Measurements from ENCODE around the gene OTOP2.

Gene OTOP2

DNA sequence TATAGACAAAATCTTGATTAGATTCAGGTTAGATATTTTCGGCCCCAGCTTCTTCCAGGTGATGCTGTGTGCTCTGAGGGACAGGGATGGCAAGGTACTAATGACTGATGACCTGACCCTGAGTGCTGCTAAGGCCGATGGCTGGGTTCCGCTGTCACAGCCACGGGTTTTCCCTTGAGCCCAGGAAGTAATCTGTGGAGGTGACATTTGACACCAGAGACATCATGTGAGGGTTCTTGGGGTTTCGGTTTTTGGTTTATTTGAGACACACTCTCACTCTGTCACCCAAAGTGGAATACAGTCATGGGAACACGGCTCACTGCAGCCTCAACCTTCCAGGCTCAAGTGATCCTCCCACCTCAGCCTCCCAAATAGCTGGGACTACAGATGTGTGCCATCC, 21.5 kb downstream of the OTOP2 start:
- no peak overlapping the region for H3K27ac ChIP-seq (ENCODE audit: low read length)
- H3K9ac ChIP-seq (ENCODE audit: low read length in 2 of 2), result no peak overlapping the region
- H3K36me3 ChIP-seq (ENCODE audit: control insufficient read depth in 2 of 2, insufficient read depth in 2 of 2, low read length in 2 of 2), result no peaks in the 10 kb centered on the region
- peaks cover 15 to 29% of the 10 kb centered on the region in 2 donors for H3K27me3 ChIP-seq (ENCODE audit: control insufficient read depth in 1 of 2, insufficient read depth in 2 of 2, low read length in 2 of 2)
- H3K4me1 ChIP-seq (ENCODE audit: control insufficient read depth, insufficient read depth, low read length), result no peaks in the 10 kb centered on the region
- H3K4me3 ChIP-seq (ENCODE audit: low read length in 2 of 2), result no peak overlapping the region
- no peaks in the 10 kb centered on the region for H3K9me3 ChIP-seq (ENCODE audit: control insufficient read depth in 2 of 2, low read length in 2 of 2)

DNA sequence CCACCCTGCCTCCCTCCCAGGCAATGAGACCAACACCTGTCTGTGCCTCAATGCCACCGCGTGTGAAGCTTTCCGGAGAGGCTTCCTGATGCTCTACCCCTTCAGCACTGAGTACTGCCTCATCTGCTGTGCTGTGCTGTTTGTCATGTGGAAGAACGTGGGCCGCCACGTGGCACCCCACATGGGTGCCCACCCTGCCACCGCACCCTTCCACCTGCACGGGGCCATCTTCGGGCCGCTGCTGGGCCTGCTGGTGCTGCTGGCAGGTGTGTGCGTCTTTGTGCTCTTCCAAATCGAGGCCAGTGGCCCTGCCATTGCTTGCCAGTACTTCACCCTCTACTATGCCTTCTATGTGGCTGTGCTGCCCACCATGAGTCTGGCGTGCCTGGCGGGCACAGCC, 22.6 kb downstream of the OTOP2 start:
- Histone ChIP-seq H3K9ac (ENCODE audit: low read length in 2 of 2) (no peak overlapping the region), H3K4me1 (ENCODE audit: control insufficient read depth, insufficient read depth, low read length) (no peaks in the 10 kb centered on the region), H3K36me3 (ENCODE audit: control insufficient read depth in 2 of 2, insufficient read depth in 2 of 2, low read length in 2 of 2) (no peaks in the 10 kb centered on the region), H3K27ac (ENCODE audit: low read length) (no peak overlapping the region), H3K9me3 (ENCODE audit: control insufficient read depth in 2 of 2, low read length in 2 of 2) (no peaks in the 10 kb centered on the region), H3K27me3 (ENCODE audit: control insufficient read depth in 1 of 2, insufficient read depth in 2 of 2, low read length in 2 of 2) (peaks cover 13 to 22% of the 10 kb centered on the region in 2 donors), H3K4me3 (ENCODE audit: low read length in 2 of 2) (no peak overlapping the region)

DNA sequence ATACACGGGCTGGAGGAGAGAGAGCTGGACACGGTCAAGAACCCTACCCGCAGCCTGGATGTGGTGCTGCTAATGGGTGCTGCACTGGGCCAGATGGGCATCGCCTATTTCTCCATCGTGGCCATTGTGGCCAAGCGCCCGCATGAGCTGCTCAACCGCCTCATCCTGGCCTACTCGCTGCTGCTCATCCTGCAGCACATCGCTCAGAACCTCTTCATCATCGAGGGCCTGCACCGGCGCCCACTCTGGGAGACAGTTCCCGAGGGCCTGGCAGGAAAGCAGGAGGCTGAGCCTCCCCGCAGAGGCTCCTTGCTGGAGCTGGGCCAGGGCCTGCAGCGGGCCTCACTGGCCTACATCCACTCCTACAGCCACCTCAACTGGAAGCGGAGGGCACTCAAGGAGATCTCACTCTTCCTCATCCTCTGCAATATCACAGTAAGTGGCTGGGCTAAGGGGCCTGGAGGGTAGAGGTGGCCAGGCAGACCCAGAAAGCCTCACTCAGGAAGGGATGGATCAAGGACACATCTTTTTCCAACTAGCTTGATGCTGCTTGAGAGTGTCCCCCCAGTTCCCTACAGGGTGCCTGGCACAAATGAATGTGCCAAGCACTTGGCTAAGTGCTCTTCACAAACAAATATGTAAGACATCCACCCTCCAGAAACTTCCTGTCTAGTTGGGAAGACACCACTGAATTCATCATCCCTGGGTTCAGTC, 23.1 kb downstream of the OTOP2 start:
- H3K27me3 ChIP-seq (ENCODE audit: control insufficient read depth in 1 of 2, insufficient read depth in 2 of 2, low read length in 2 of 2), result peaks cover 9 to 22% of the 10 kb centered on the region in 2 donors
- no peaks in the 10 kb centered on the region for H3K9me3 ChIP-seq (ENCODE audit: control insufficient read depth in 2 of 2, low read length in 2 of 2)
- H3K4me1 ChIP-seq (ENCODE audit: control insufficient read depth, insufficient read depth, low read length), result no peaks in the 10 kb centered on the region
- no peak overlapping the region for H3K27ac ChIP-seq (ENCODE audit: low read length)
- H3K4me3 ChIP-seq (ENCODE audit: low read length in 2 of 2), result no peak overlapping the region
- H3K36me3 ChIP-seq (ENCODE audit: control insufficient read depth in 2 of 2, insufficient read depth in 2 of 2, low read length in 2 of 2), result no peaks in the 10 kb centered on the region
- H3K9ac ChIP-seq (ENCODE audit: low read length in 2 of 2), result no peak overlapping the region

DNA sequence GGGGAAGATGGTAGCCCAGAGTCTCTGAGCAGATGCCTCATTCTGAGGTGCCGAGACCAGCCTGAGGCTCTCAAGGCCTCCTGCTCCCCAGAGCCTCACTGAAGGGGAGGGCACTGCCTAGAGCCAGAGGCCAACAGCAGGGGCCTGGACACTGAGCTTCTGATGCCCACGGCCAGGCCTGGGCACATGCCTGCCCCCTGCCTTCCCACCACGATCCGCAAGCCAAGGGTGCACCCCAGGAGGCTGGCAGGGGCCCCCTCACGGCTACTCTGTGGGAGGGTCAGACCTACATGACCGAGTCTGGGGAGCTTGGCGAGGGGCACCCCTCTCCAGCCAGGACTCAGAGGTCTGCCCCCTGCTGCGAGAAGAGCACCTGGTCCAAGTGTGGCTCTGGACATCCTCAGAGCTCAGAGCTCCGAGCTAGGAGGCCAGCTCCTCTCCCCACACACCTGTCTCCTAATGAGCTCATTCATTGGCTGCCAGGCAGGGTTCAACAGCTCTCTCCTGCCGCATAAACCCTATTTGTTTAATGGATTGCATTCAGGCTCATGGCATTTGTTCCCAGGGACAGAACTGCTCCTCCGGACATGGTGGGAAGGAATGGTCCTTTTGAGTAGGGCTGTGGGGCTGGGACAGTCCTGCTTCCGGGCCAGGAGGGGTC, 25.5 kb downstream of the OTOP2 start:
- no peaks in the 10 kb centered on the region for H3K4me1 ChIP-seq (ENCODE audit: control insufficient read depth, insufficient read depth, low read length)
- H3K27ac ChIP-seq (ENCODE audit: low read length), result no peak overlapping the region

DNA sequence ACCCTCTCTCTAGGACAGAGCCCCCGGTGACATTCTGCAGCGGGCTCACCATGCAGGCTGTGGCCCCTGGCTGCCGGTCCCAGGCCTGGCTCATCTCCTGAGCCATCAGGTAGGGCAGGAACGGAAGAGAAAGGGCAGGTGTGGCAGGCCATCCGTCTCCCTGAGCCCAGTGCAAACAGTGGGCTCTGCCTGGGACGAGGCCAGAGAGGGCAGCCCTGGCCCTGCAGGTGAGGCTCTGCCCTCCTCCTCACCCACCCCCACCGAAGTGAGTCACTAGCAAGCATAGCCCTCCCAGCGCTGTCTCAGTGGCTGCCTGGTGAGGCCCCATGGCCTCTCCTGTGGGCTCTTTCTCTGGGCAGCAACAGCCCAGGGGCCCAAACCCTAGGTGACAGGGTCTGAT, 26.1 kb downstream of the OTOP2 start:
- no peaks in the 10 kb centered on the region for H3K4me1 ChIP-seq (ENCODE audit: control insufficient read depth, insufficient read depth, low read length)
- no peak overlapping the region for H3K9ac ChIP-seq (ENCODE audit: low read length in 2 of 2)
- no peak overlapping the region for H3K4me3 ChIP-seq (ENCODE audit: low read length in 2 of 2)
- H3K9me3 ChIP-seq (ENCODE audit: control insufficient read depth in 2 of 2, low read length in 2 of 2), result no peaks in the 10 kb centered on the region
- no peak overlapping the region for H3K27ac ChIP-seq (ENCODE audit: low read length)
- peaks cover 5 to 10% of the 10 kb centered on the region in 2 donors for H3K27me3 ChIP-seq (ENCODE audit: control insufficient read depth in 1 of 2, insufficient read depth in 2 of 2, low read length in 2 of 2)
- H3K36me3 ChIP-seq (ENCODE audit: control insufficient read depth in 2 of 2, insufficient read depth in 2 of 2, low read length in 2 of 2), result no peaks in the 10 kb centered on the region

More for the DNA sequence above, 25.5 kb downstream of the OTOP2 start:
- Histone ChIP-seq H3K4me3 (ENCODE audit: low read length in 2 of 2) (no peak overlapping the region), H3K9ac (ENCODE audit: low read length in 2 of 2) (no peak overlapping the region), H3K9me3 (ENCODE audit: control insufficient read depth in 2 of 2, low read length in 2 of 2) (no peaks in the 10 kb centered on the region), H3K27me3 (ENCODE audit: control insufficient read depth in 1 of 2, insufficient read depth in 2 of 2, low read length in 2 of 2) (peaks cover 5 to 10% of the 10 kb centered on the region in 2 donors), H3K36me3 (ENCODE audit: control insufficient read depth in 2 of 2, insufficient read depth in 2 of 2, low read length in 2 of 2) (no peaks in the 10 kb centered on the region)

DNA sequence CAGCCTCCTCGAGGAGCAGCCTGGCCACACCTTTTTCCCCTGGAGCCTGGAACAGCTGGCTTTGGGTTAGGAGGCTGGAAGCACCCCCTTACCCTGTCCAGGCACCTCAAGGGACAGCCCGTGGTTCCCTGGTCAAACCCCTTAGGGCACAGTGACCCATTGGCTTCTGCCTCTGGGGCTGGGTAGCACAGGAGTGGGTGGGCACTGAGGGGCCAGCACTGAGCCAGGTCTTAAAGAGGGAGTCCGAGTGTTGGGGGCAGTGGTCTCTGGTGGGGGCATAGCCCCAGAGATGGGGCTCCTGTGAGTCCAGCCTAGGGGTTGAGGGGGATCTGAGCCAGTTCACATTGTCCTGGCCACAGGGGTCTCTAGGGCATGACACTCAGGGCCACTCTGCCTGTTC, 27.0 kb downstream of the OTOP2 start:
- H3K36me3 ChIP-seq (ENCODE audit: control insufficient read depth in 2 of 2, insufficient read depth in 2 of 2, low read length in 2 of 2), result peaks cover 0 to 3% of the 10 kb centered on the region in 2 donors
- H3K27me3 ChIP-seq (ENCODE audit: control insufficient read depth in 1 of 2, insufficient read depth in 2 of 2, low read length in 2 of 2), result peaks cover 4 to 10% of the 10 kb centered on the region in 2 donors
- no peak overlapping the region for H3K4me3 ChIP-seq (ENCODE audit: low read length in 2 of 2)

DNA sequence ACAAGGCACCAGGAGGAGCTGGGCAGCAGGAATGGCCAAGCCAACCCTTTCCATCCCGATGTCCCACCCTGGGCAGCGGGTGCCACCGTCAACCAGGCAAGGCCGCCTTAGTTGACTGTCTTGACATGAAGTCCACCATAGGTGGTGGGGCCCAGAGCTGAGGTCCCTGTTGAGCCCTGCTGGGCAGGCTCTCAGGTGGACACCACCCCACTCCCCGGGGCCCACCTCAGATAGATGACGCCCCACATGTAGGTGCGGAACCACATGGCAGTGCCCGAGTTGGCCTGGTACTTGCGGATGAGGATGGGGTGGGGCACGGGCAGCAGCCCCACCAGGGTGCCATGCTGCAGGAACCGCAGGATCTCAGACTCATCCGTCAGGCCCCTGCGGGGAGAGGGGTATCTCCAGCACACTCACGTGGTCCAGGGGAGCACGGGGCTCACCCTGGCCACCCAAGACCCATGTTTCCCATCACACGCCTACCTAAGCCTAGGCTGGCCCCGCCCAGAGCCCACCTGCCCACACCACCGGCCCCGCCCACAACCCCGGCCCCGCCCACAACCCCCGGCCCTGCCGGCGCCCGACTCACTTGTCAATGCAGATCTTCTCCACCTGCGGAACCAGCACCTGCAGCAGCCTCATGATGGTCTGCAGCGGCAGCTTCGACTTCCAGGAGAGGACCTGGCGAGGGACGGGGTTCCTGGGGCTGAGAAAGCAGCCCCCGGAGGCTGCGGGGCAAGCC, 27.8 kb downstream of the OTOP2 start:
- H3K9me3 ChIP-seq (ENCODE audit: control insufficient read depth in 2 of 2, low read length in 2 of 2), result no peaks in the 10 kb centered on the region

More for the DNA sequence above, 27.0 kb downstream of the OTOP2 start:
- no peaks in the 10 kb centered on the region for H3K4me1 ChIP-seq (ENCODE audit: control insufficient read depth, insufficient read depth, low read length)
- no peak overlapping the region for H3K9ac ChIP-seq (ENCODE audit: low read length in 2 of 2)
- no peak overlapping the region for H3K27ac ChIP-seq (ENCODE audit: low read length)
- no peaks in the 10 kb centered on the region for H3K9me3 ChIP-seq (ENCODE audit: control insufficient read depth in 2 of 2, low read length in 2 of 2)

DNA sequence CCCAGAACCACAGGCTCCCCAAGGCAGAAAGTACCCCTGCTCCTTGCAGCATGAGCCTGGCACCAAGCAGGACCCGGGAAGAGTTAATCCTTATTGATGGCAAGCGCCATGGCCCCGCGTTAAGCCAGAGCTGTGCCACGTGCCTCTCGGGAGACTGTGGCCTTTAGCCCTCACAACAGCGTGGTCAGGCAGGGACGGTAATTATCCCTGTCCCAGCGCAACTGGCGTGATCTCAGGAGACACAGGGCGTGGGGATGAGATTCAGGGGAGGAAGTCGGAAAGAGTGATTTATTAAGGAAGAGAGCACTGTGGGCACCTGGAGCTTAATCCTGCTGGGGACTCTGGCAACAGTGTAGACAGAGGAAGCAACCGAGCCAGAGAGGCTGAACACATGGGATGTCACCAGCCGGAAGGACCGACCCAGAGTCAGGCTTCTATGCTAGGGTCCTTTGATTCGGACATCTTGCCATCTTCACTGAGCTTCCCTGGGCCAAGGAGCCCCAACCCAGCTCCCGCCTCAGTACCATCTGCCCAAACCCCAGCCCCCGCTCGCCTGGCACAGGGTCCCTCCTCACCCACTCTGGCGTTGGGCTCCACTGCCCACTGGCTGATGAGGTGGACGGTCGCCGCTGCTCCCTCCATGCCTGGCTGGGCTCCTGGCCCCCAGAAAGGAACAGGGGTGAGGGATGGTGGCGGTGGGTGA, 28.5 kb downstream of the OTOP2 start:
- Histone ChIP-seq H3K27me3 (ENCODE audit: control insufficient read depth in 1 of 2, insufficient read depth in 2 of 2, low read length in 2 of 2) (peaks cover 4% of the 10 kb centered on the region in 2 donors), H3K4me1 (ENCODE audit: control insufficient read depth, insufficient read depth, low read length) (no peaks in the 10 kb centered on the region), H3K36me3 (ENCODE audit: control insufficient read depth in 2 of 2, insufficient read depth in 2 of 2, low read length in 2 of 2) (peaks cover 0 to 5% of the 10 kb centered on the region in 2 donors), H3K4me3 (ENCODE audit: low read length in 2 of 2) (no peak overlapping the region), H3K9me3 (ENCODE audit: control insufficient read depth in 2 of 2, low read length in 2 of 2) (no peaks in the 10 kb centered on the region), H3K9ac (ENCODE audit: low read length in 2 of 2) (no peak overlapping the region), H3K27ac (ENCODE audit: low read length) (no peak overlapping the region)

More for the DNA sequence above, 27.8 kb downstream of the OTOP2 start:
- H3K36me3 ChIP-seq (ENCODE audit: control insufficient read depth in 2 of 2, insufficient read depth in 2 of 2, low read length in 2 of 2), result peaks cover 0 to 5% of the 10 kb centered on the region in 2 donors
- H3K9ac ChIP-seq (ENCODE audit: low read length in 2 of 2), result no peak overlapping the region
- H3K27ac ChIP-seq (ENCODE audit: low read length), result no peak overlapping the region
- H3K27me3 ChIP-seq (ENCODE audit: control insufficient read depth in 1 of 2, insufficient read depth in 2 of 2, low read length in 2 of 2), result peaks cover 4 to 6% of the 10 kb centered on the region in 2 donors
- H3K4me1 ChIP-seq (ENCODE audit: control insufficient read depth, insufficient read depth, low read length), result no peaks in the 10 kb centered on the region
- H3K4me3 ChIP-seq (ENCODE audit: low read length in 2 of 2), result no peak overlapping the region

DNA sequence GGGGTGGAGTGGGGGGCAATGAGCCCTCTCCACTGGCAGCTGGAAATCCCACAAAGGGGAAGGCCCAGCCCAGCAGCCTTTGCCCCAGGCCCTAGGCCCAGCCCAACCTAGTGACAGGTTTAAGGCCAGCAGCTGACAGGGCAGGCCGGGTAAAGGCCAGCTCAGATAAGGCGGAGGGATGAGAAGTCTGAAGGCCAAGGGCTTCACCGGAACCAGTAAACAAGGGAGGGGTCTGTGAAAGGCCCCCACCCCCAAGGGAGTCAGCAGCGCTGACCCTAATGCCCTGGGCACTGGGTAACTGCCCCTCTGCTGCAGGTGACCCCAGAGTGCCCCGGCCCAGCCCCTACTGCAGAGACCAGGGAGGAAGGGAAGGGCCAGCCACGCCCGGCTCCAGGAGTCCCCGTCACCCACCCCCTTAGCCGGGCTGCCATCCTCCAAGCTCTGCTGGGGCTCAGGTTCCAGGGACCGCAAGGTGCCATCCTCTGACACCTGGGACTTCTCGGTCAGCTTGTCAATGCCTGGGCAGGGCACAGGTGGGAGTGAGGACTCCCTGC, 29.1 kb downstream of the OTOP2 start:
- Histone ChIP-seq H3K36me3 (ENCODE audit: control insufficient read depth in 2 of 2, insufficient read depth in 2 of 2, low read length in 2 of 2) (peaks cover 0 to 5% of the 10 kb centered on the region in 2 donors), H3K27ac (ENCODE audit: low read length) (no peak overlapping the region), H3K4me1 (ENCODE audit: control insufficient read depth, insufficient read depth, low read length) (no peaks in the 10 kb centered on the region)

DNA sequence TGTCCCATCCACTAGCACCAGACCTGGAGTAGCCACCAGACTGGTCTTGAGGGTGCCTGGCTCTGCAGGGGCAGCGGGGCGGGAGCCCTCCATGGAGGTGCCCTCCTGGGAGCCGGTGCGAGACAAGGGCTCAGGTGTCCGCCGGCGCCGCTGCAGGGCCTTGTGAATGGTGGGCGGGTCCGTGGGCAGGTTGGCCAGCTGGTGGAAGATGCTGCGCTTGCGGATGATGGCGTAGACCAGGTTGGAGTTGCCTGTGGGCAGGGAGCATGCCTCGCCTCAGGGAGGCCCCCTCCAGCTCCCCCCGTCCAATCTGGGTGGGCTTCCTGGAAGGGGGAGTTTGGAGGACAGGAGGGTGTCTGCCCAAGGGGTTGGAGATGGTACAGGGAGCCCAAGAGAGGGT, 30.0 kb downstream of the OTOP2 start:
- Histone ChIP-seq H3K27me3 (ENCODE audit: control insufficient read depth in 1 of 2, insufficient read depth in 2 of 2, low read length in 2 of 2) (peaks cover 2 to 4% of the 10 kb centered on the region in 2 donors), H3K36me3 (ENCODE audit: control insufficient read depth in 2 of 2, insufficient read depth in 2 of 2, low read length in 2 of 2) (peaks cover 0 to 5% of the 10 kb centered on the region in 2 donors), H3K4me1 (ENCODE audit: control insufficient read depth, insufficient read depth, low read length) (no peaks in the 10 kb centered on the region), H3K9me3 (ENCODE audit: control insufficient read depth in 2 of 2, low read length in 2 of 2) (no peaks in the 10 kb centered on the region), H3K27ac (ENCODE audit: low read length) (no peak overlapping the region), H3K4me3 (ENCODE audit: low read length in 2 of 2) (no peak overlapping the region), H3K9ac (ENCODE audit: low read length in 2 of 2) (no peak overlapping the region)

More for the DNA sequence above, 29.1 kb downstream of the OTOP2 start:
- H3K27me3 ChIP-seq (ENCODE audit: control insufficient read depth in 1 of 2, insufficient read depth in 2 of 2, low read length in 2 of 2), result peaks cover 2 to 4% of the 10 kb centered on the region in 2 donors
- H3K4me3 ChIP-seq (ENCODE audit: low read length in 2 of 2), result no peak overlapping the region
- no peak overlapping the region for H3K9ac ChIP-seq (ENCODE audit: low read length in 2 of 2)
- H3K9me3 ChIP-seq (ENCODE audit: control insufficient read depth in 2 of 2, low read length in 2 of 2), result no peaks in the 10 kb centered on the region
